HepG2 (cell line): ENCODE results near the gene UBE3A. TPM values are rescaled to one million over a fixed set of nuclear protein-coding genes. Genes with fewer than 3 reads are reported as not detected.

Source experiments
- ATAC-seq: fragments of 200-7000 bp; cut with Tn5 transposase; 3 replicates; pipeline ENCODE4 v1.9.1; 2020; ENCODE audit warnings: mild to moderate bottlenecking, moderate library complexity
- BruUV-seq: library from RNA; stranded (reverse); fragments of 400-500 nt; replicated peaks from 2 replicates; lab custom pipeline; 2021; lab: Mats Ljungman, UMichigan
- CTCF ChIA-PET: fragments of 300-600 bp; formaldehyde crosslinking; extraction: SDS; loops from one replicate; lab custom pipeline; 2021; ENCODE audit warnings: low total read pairs, inconsistent platforms, low intra/inter-chr PET ratio; lab: Yijun Ruan, JAX
- POLR2A ChIA-PET: fragments of 350-600 bp; sonication (Branson Sonifier 250); formaldehyde crosslinking; loops from one replicate; lab custom pipeline; 2020; ENCODE audit warnings: antibody characterized with exemption, inconsistent platforms; lab: Yijun Ruan, JAX
- DNase-seq: peaks from one replicate; pipeline ENCODE4 v3.0.0-alpha.2; 2015; ENCODE audit warnings: low spot score
- FAIRE-seq: peaks from 3 replicates; lab custom pipeline; 2011; peaks lifted over from hg19 to GRCh38; lab: Jason Lieb, UNC
- H2AFZ ChIP-seq: one replicate; pipeline ENCODE4 v1.6.1; 2011; ENCODE audit warnings: low read length, inconsistent platforms
- H3K27ac ChIP-seq: fragments of 300-600 bp; 3 replicates; pipeline ENCODE4 v1.8.0; 2011; ENCODE audit warnings: mixed run types, mild to moderate bottlenecking, mixed read lengths, low read length, inconsistent platforms; ENCODE audit not compliant: insufficient read depth; ENCODE audit errors: extremely low read length
- H3K27me3 ChIP-seq, 2 experiments: fragments of 200-600 bp in 1 of 2; 2 replicates in 1 of 2; 3 replicates in 1 of 2; pipeline versions ENCODE4 v1.6.0 to v1.8.0; 2011; ENCODE audit warnings: low read length in 2 of 2, mild to moderate bottlenecking in 2 of 2, moderate library complexity in 2 of 2, inconsistent platforms in 1 of 2; ENCODE audit not compliant: insufficient read depth in 2 of 2, control insufficient read depth in 1 of 2
- H3K36me3 ChIP-seq, 2 experiments: fragments of 200-600 bp in 1 of 2; replicated peaks in 1 of 2; 2 replicates in 1 of 2; 3 replicates in 1 of 2; pipeline versions ENCODE4 v1.5.1 to v1.8.0; 2011; ENCODE audit warnings: low read length in 2 of 2, inconsistent platforms in 1 of 2; ENCODE audit not compliant: insufficient read depth in 2 of 2, control insufficient read depth in 1 of 2
- H3K4me1 ChIP-seq: 2 replicates; pipeline ENCODE4 v1.5.1; 2012; ENCODE audit warnings: low read length, inconsistent platforms; ENCODE audit not compliant: insufficient read depth
- H3K4me2 ChIP-seq: 2 replicates; pipeline ENCODE4 v1.6.0; 2011; ENCODE audit warnings: low read depth, low read length, inconsistent platforms
- H3K4me3 ChIP-seq, 3 experiments: fragments of 200-600 bp in 1 of 3; sonication (generic), shearing (Covaris generic) in 1 of 3; replicated peaks in 1 of 3; 2 replicates each; pipeline ENCODE4 v1.5.1; 2011 to 2016; ENCODE audit warnings: low read length in 3 of 3, inconsistent platforms in 2 of 3, low read depth in 2 of 3, mild to moderate bottlenecking in 2 of 3, control low read depth in 1 of 3, mixed read lengths in 1 of 3; ENCODE audit not compliant: insufficient read depth in 1 of 3
- H3K79me2 ChIP-seq: one replicate; pipeline ENCODE4 v1.6.1; 2011; ENCODE audit warnings: low read length, inconsistent platforms; ENCODE audit not compliant: insufficient read depth
- H3K9ac ChIP-seq: 2 replicates; pipeline ENCODE4 v1.6.0; 2011; ENCODE audit warnings: mild to moderate bottlenecking, low read depth, low read length, inconsistent platforms; ENCODE audit not compliant: insufficient read depth
- H3K9me3 ChIP-seq: 2 replicates; pipeline ENCODE4 v1.5.1; 2012; ENCODE audit warnings: mild to moderate bottlenecking, low read length
- H4K20me1 ChIP-seq: 2 replicates; pipeline ENCODE4 v1.6.0; 2011; ENCODE audit warnings: inconsistent platforms, mild to moderate bottlenecking, low read length, moderate library complexity; ENCODE audit not compliant: insufficient read depth
- IRX3 ChIP-seq: sonication (generic); formaldehyde crosslinking; IDR thresholded peaks from 2 replicates; pipeline ENCODE4 v1.8.1; 2023; ENCODE audit warnings: mild to moderate bottlenecking, low read depth, missing genetic modification reagents, borderline replicate concordance
- MLLT10 ChIP-seq: sonication (generic); formaldehyde crosslinking; IDR thresholded peaks from 2 replicates; pipeline ENCODE4 v1.4.0; 2020; ENCODE audit warnings: missing genetic modification reagents
- STAT5B ChIP-seq: sonication (generic); formaldehyde crosslinking; IDR thresholded peaks from 2 replicates; pipeline ENCODE4 v1.4.0; 2020; ENCODE audit warnings: missing genetic modification reagents
- TOE1 ChIP-seq: sonication (generic); formaldehyde crosslinking; IDR thresholded peaks from 2 replicates; pipeline ENCODE4 v1.4.0; 2020; ENCODE audit warnings: mild to moderate bottlenecking, missing genetic modification reagents
- ZNF10 ChIP-seq: sonication (generic); formaldehyde crosslinking; IDR thresholded peaks from 2 replicates; pipeline ENCODE4 v1.4.0; 2020; ENCODE audit warnings: mild to moderate bottlenecking, low read depth, missing genetic modification reagents, borderline replicate concordance
- ZNF121 ChIP-seq: sonication (generic); formaldehyde crosslinking; IDR thresholded peaks from 2 replicates; pipeline ENCODE4 v1.5.0; 2020; ENCODE audit warnings: mild to moderate bottlenecking, missing genetic modification reagents
- ZNF354B ChIP-seq: sonication (generic); formaldehyde crosslinking; IDR thresholded peaks from 2 replicates; pipeline ENCODE4 v1.8.0; 2022; ENCODE audit warnings: mild to moderate bottlenecking, missing genetic modification reagents
- ZNF616 ChIP-seq: sonication (generic); formaldehyde crosslinking; IDR thresholded peaks from 2 replicates; pipeline ENCODE4 v1.5.0; 2020; ENCODE audit warnings: low read depth, mild to moderate bottlenecking, missing genetic modification reagents
- ZNF672 ChIP-seq: sonication (generic); formaldehyde crosslinking; IDR thresholded peaks from 2 replicates; pipeline ENCODE4 v1.8.1; 2022; ENCODE audit warnings: missing genetic modification reagents
- ZNF841 ChIP-seq: sonication (generic); formaldehyde crosslinking; IDR thresholded peaks from 2 replicates; pipeline ENCODE4 v1.8.1; 2023; ENCODE audit warnings: missing genetic modification reagents, borderline replicate concordance
- WGBS: methylation state at CpG from one replicate; pipeline ENCODE4 v1.1.6; 2017; ENCODE audit warnings: low lambda C conversion rate; 5-methylcytosine and 5-hydroxymethylcytosine counted together
- in situ Hi-C: cut with HindIII; loops from 2 replicates; pipeline ENCODE4 v1.10.0; 2017; ENCODE audit warnings: low pct_unique_long_range_greater_than_20kb; ENCODE audit not compliant: extremely low pct_ligation_motif_present
- intact Hi-C: fragments of 100-400 bp; cut with micrococcal nuclease; formaldehyde crosslinking; loops from one replicate; pipeline ENCODE4 v1.10.0; 2022; ENCODE audit not compliant: unreplicated experiment
- polyA plus RNA-seq, 8 experiments: library from polyadenylated mRNA; depleted of rRNA in 3 of 8; stranded (reverse) in 7 of 8; unstranded in 1 of 8; fragments of >200 nt; fragmentation: Illumina TruSeq in 4 of 8; extraction: Trizol in 4 of 8; gene quantifications; 2 replicates each; pipeline versions ENCODE4 v1.2.1 to v1.2.3, GENCODE V29; 2011 to 2016; ENCODE audit warnings: low read depth in 4 of 8, missing spikeins in 1 of 8, mixed read lengths in 1 of 8; ENCODE audit not compliant: insufficient read depth in 1 of 8
- total RNA-seq, 5 experiments: library from RNA; depleted of rRNA; stranded (reverse); fragments of >200 nt; fragmentation: Illumina TruSeq; extraction: Trizol; gene quantifications; 2 replicates each; pipeline ENCODE4 v1.2.3, GENCODE V29; 2016; ENCODE audit warnings: low read depth in 1 of 5
- TF ChIP-seq, protein P1 (sequence below): sonication (generic); formaldehyde crosslinking; IDR thresholded peaks from 2 replicates; pipeline ENCODE4 v1.5.0; 2020; ENCODE audit warnings: mild to moderate bottlenecking, missing genetic modification reagents
- TF ChIP-seq, protein P2 (sequence below): sonication (generic); formaldehyde crosslinking; IDR thresholded peaks from 2 replicates; pipeline ENCODE4 v1.4.0; 2020; ENCODE audit warnings: missing genetic modification reagents
- TF ChIP-seq, protein P3 (sequence below), 2 experiments: sonication (generic) in 1 of 2; formaldehyde crosslinking in 1 of 2; IDR thresholded peaks; 2 replicates each; pipeline versions ENCODE4 v1.4.0 to v1.6.1; 2016 to 2020; ENCODE audit warnings: borderline replicate concordance in 1 of 2, low read depth in 1 of 2, mild to moderate bottlenecking in 1 of 2, missing genetic modification reagents in 1 of 2
- TF ChIP-seq, protein P4 (sequence below): fragments of 450-650 bp; IDR thresholded peaks from 2 replicates; pipeline ENCODE4 v1.6.1; 2016

The UBE3A gene
- total and polyA plus RNA-seq, 2 of the 13 experiments (the other 11 are each of a cell fraction or from before 2014, with no cell fraction given): 17.3 to 80.5 TPM

DNA sequence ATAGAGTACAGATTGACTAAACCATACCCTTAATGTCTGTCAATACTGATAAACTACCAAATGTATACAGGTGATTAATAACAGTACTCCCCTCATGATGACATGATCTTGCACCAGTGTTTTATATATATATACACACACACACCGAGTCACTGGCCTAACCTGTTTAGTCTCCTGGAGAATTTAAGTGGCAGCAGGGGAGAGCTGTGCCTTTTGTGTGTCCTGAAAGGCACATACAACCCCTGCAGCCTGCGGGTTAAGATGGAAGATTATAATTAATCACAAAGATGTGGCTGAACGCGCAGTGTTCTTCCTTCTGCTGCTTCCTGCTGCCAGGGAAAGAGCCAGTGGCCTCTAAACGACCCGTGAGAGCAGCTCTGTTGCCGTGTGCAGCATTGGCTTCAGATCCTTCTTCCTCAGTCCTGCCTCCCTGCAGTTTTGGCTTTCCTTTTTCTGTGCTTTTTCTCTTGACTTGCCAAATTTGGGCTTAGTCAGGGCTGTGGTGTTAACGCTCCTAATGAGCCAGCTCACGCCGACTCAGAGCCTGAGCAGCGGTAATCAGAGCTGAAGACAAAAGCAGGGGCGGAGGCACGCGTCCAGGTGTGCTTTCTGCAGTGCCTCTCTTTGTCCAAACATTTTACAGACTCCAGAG, 42.5 kb upstream of the UBE3A start:
- no peak for FAIRE-seq
- ChIA-PET POLR2A (no interaction called here), CTCF (no interaction called here)
- no peak overlapping the region for H2AFZ ChIP-seq
- no peak overlapping the region for H3K27ac ChIP-seq
- H3K36me3 ChIP-seq: no peaks in the 10 kb centered on the region
- H3K4me1 ChIP-seq: no peaks in the 10 kb centered on the region
- no peaks in the 10 kb centered on the region for H3K79me2 ChIP-seq
- H4K20me1 ChIP-seq: no peaks in the 10 kb centered on the region
- in situ Hi-C loops: no loop called here
- H3K9ac ChIP-seq: no peak overlapping the region
- H3K9me3 ChIP-seq: no peaks in the 10 kb centered on the region
- no TSS peak for BruUV-seq
- no peaks in the 10 kb centered on the region; a peak in 2 of 5 replicates for H3K27me3 ChIP-seq
- no peak overlapping the region for H3K4me3 ChIP-seq
- WGBS: 19% methylated on average over 14 of the region's 14 CpGs
- no peak for DNase-seq
- H3K4me2 ChIP-seq: no peak overlapping the region; the same call in 1 of the 2 replicates
- intact Hi-C loops: no loop called here
- ATAC-seq: peak; percentile 35; the same call in 1 of the 3 replicates
- TF ChIP-seq ZNF672 (CRISPR knock-in tag): no peak
- no peak for TF ChIP-seq ZNF121 (CRISPR knock-in tag)
- no peak for TF ChIP-seq STAT5B (CRISPR knock-in tag)
- no peak for TF ChIP-seq MLLT10 (CRISPR knock-in tag)
- TF ChIP-seq, protein P1, sequence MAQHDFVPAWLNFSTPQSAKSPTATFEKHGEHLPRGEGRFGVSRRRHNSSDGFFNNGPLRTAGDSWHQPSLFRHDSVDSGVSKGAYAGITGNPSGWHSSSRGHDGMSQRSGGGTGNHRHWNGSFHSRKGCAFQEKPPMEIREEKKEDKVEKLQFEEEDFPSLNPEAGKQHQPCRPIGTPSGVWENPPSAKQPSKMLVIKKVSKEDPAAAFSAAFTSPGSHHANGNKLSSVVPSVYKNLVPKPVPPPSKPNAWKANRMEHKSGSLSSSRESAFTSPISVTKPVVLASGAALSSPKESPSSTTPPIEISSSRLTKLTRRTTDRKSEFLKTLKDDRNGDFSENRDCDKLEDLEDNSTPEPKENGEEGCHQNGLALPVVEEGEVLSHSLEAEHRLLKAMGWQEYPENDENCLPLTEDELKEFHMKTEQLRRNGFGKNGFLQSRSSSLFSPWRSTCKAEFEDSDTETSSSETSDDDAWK: no peak
- TF ChIP-seq ZNF10: no peak
- no peak for TF ChIP-seq ZNF354B (CRISPR knock-in tag)
- TF ChIP-seq, protein P2, sequence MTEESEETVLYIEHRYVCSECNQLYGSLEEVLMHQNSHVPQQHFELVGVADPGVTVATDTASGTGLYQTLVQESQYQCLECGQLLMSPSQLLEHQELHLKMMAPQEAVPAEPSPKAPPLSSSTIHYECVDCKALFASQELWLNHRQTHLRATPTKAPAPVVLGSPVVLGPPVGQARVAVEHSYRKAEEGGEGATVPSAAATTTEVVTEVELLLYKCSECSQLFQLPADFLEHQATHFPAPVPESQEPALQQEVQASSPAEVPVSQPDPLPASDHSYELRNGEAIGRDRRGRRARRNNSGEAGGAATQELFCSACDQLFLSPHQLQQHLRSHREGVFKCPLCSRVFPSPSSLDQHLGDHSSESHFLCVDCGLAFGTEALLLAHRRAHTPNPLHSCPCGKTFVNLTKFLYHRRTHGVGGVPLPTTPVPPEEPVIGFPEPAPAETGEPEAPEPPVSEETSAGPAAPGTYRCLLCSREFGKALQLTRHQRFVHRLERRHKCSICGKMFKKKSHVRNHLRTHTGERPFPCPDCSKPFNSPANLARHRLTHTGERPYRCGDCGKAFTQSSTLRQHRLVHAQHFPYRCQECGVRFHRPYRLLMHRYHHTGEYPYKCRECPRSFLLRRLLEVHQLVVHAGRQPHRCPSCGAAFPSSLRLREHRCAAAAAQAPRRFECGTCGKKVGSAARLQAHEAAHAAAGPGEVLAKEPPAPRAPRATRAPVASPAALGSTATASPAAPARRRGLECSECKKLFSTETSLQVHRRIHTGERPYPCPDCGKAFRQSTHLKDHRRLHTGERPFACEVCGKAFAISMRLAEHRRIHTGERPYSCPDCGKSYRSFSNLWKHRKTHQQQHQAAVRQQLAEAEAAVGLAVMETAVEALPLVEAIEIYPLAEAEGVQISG: no peak
- TF ChIP-seq, protein P3, sequence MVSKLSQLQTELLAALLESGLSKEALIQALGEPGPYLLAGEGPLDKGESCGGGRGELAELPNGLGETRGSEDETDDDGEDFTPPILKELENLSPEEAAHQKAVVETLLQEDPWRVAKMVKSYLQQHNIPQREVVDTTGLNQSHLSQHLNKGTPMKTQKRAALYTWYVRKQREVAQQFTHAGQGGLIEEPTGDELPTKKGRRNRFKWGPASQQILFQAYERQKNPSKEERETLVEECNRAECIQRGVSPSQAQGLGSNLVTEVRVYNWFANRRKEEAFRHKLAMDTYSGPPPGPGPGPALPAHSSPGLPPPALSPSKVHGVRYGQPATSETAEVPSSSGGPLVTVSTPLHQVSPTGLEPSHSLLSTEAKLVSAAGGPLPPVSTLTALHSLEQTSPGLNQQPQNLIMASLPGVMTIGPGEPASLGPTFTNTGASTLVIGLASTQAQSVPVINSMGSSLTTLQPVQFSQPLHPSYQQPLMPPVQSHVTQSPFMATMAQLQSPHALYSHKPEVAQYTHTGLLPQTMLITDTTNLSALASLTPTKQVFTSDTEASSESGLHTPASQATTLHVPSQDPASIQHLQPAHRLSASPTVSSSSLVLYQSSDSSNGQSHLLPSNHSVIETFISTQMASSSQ (IDR thresholded peaks at IDR 0.05; ENCODE audit: low read depth): no peak
- TF ChIP-seq, protein P3 (CRISPR knock-in tag; IDR thresholded peaks at IDR 0.05; ENCODE audit: borderline replicate concordance): no peak
- TF ChIP-seq, protein P4, sequence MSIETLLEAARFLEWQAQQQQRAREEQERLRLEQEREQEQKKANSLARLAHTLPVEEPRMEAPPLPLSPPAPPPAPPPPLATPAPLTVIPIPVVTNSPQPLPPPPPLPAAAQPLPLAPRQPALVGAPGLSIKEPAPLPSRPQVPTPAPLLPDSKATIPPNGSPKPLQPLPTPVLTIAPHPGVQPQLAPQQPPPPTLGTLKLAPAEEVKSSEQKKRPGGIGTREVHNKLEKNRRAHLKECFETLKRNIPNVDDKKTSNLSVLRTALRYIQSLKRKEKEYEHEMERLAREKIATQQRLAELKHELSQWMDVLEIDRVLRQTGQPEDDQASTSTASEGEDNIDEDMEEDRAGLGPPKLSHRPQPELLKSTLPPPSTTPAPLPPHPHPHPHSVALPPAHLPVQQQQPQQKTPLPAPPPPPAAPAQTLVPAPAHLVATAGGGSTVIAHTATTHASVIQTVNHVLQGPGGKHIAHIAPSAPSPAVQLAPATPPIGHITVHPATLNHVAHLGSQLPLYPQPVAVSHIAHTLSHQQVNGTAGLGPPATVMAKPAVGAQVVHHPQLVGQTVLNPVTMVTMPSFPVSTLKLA: no peak
- TF ChIP-seq TOE1 (CRISPR knock-in tag): no peak
- TF ChIP-seq ZNF616 (CRISPR knock-in tag): no peak
- no peak for TF ChIP-seq ZNF841 (CRISPR knock-in tag)
- no peak for TF ChIP-seq IRX3
